Skeletal muscle tissue (tissue), 4 donors: ENCODE results near the gene MOV10L1. TPM values are rescaled to one million over a fixed set of nuclear protein-coding genes. Genes with fewer than 3 reads are reported as not detected.
"Not testable (repeated sequence)": the region's sequence is repeated elsewhere in the genome, so short reads cannot be mapped to it uniquely, and the experiment has no call there.

ENCODE experiments used
- H3K27ac ChIP-seq: one replicate; pipeline ENCODE4 v1.7.0; 2013; ENCODE audit warnings: mild to moderate bottlenecking, low read depth, low read length, inconsistent platforms
- H3K27me3 ChIP-seq, 3 donors: one replicate each; pipeline ENCODE4 v1.7.0; 2013; ENCODE audit warnings: low read length in 3 of 3; ENCODE audit not compliant: control insufficient read depth in 3 of 3, insufficient read depth in 3 of 3
- H3K36me3 ChIP-seq, 3 donors: one replicate each; pipeline ENCODE4 v1.7.0; 2013; ENCODE audit warnings: low read length in 3 of 3; ENCODE audit not compliant: control insufficient read depth in 3 of 3, insufficient read depth in 3 of 3
- H3K4me1 ChIP-seq, 3 donors: one replicate each; pipeline ENCODE4 v1.7.0; 2013; ENCODE audit warnings: low read length in 3 of 3, mild to moderate bottlenecking in 3 of 3; ENCODE audit not compliant: control insufficient read depth in 3 of 3, insufficient read depth in 3 of 3
- H3K4me3 ChIP-seq, 3 donors: one replicate each; pipeline ENCODE4 v1.7.0; 2013; ENCODE audit warnings: low read length in 3 of 3
- H3K9ac ChIP-seq, 3 donors: one replicate each; pipeline ENCODE4 v1.7.0; 2013; ENCODE audit warnings: low read length in 3 of 3, mild to moderate bottlenecking in 3 of 3, moderate library complexity in 2 of 3, low read depth in 1 of 3
- H3K9me3 ChIP-seq, 3 donors: one replicate each; pipeline ENCODE4 v1.7.0; 2013; ENCODE audit warnings: low read length in 3 of 3; ENCODE audit not compliant: control insufficient read depth in 3 of 3
- total RNA-seq: library from RNA; depleted of rRNA; stranded (reverse); fragments of >200 nt; gene quantifications from one replicate; pipeline ENCODE4 v1.2.3, GENCODE V29; 2014
- donor health status: Osteomylitis.

Gene MOV10L1
- total RNA-seq, 1 donor from 2014 or later: 2.1 TPM

- H3K9me3 ChIP-seq: no peaks in the 10 kb centered on the region
- H3K27me3 ChIP-seq: peaks cover 21 to 32% (median 27%) of the 10 kb centered on the region in 3 donors
- no peak overlapping the region for H3K4me3 ChIP-seq
- no peaks in the 10 kb centered on the region for H3K36me3 ChIP-seq
- H3K27ac ChIP-seq: no peak overlapping the region
- H3K4me1 ChIP-seq: peaks cover 0 to 2% (median 0%) of the 10 kb centered on the region in 3 donors
- H3K9ac ChIP-seq: no peak overlapping the region
Measured at GRCh38 chr22:50167689-50168489, 78.1 kb downstream of the MOV10L1 start.

- H3K27me3 ChIP-seq: peaks cover 21 to 32% (median 24%) of the 10 kb centered on the region in 3 donors
- H3K4me1 ChIP-seq, H3K27ac ChIP-seq, H3K4me3 ChIP-seq, H3K9ac ChIP-seq, H3K9me3 ChIP-seq, H3K36me3 ChIP-seq: not testable (repeated sequence)
Measured at GRCh38 chr22:50168490-50169180, 78.8 kb downstream of the MOV10L1 start.

- Histone ChIP-seq H3K4me3 (no peak overlapping the region), H3K4me1 (peaks cover 0 to 2% (median 0%) of the 10 kb centered on the region in 3 donors), H3K36me3 (no peaks in the 10 kb centered on the region), H3K27me3 (peaks cover 21 to 34% (median 24%) of the 10 kb centered on the region in 3 donors), H3K27ac (no peak overlapping the region), H3K9me3 (no peaks in the 10 kb centered on the region), H3K9ac (no peak overlapping the region)
Measured at GRCh38 chr22:50169181-50169759, 79.5 kb downstream of the MOV10L1 start.

- H3K9me3 ChIP-seq: no peaks in the 10 kb centered on the region
- H3K4me1 ChIP-seq: peaks cover 0 to 2% (median 0%) of the 10 kb centered on the region in 3 donors
- H3K9ac ChIP-seq: no peak overlapping the region
- H3K4me3 ChIP-seq: no peak overlapping the region
- H3K36me3 ChIP-seq: no peaks in the 10 kb centered on the region
- H3K27me3 ChIP-seq: peaks cover 21 to 32% (median 26%) of the 10 kb centered on the region in 3 donors
- no peak overlapping the region for H3K27ac ChIP-seq
Measured at GRCh38 chr22:50169774-50170341, 80.1 kb downstream of the MOV10L1 start.

GRCh38 chr22:50170453-50171318, 80.9 kb downstream of the MOV10L1 start, which contains the start of gene PANX2:
Gene PANX2, plus strand, starts transcription at chr22:50170731. Its CDS starts 0 bp downstream, at chr22:50170731.
- no peak within 1 kb of the TSS for H3K27ac ChIP-seq

GRCh38 chr22:50171319-50171964, 81.6 kb downstream of the MOV10L1 start:
- H3K4me3 ChIP-seq: no peak overlapping the region
- peaks cover 0 to 2% (median 0%) of the 10 kb centered on the region in 3 donors for H3K4me1 ChIP-seq
- peaks cover 21 to 47% (median 38%) of the 10 kb centered on the region in 3 donors for H3K27me3 ChIP-seq
- no peaks in the 10 kb centered on the region for H3K9me3 ChIP-seq
- H3K9ac ChIP-seq: no peak overlapping the region
- no peaks in the 10 kb centered on the region for H3K36me3 ChIP-seq
- H3K27ac ChIP-seq: no peak overlapping the region

More at GRCh38 chr22:50170453-50171318, 80.9 kb downstream of the MOV10L1 start, which contains the start of gene PANX2:
- peaks cover 21 to 39% (median 34%) of the 10 kb centered on the region in 3 donors for H3K27me3 ChIP-seq
- H3K4me3 ChIP-seq: no peak within 1 kb of the TSS
- no peaks in the 10 kb centered on the region for H3K9me3 ChIP-seq
- no peak within 1 kb of the TSS for H3K9ac ChIP-seq
- H3K36me3 ChIP-seq: no peaks in the 10 kb centered on the region
- H3K4me1 ChIP-seq: peaks cover 0 to 2% (median 0%) of the 10 kb centered on the region in 3 donors

GRCh38 chr22:50171965-50172421, 82.2 kb downstream of the MOV10L1 start:
- no peak overlapping the region for H3K9ac ChIP-seq
- peaks cover 0 to 2% (median 0%) of the 10 kb centered on the region in 3 donors for H3K4me1 ChIP-seq
- no peaks in the 10 kb centered on the region for H3K36me3 ChIP-seq
- no peak overlapping the region for H3K27ac ChIP-seq
- H3K4me3 ChIP-seq: no peak overlapping the region
- H3K9me3 ChIP-seq: no peaks in the 10 kb centered on the region
- peaks cover 25 to 52% (median 41%) of the 10 kb centered on the region in 3 donors for H3K27me3 ChIP-seq

GRCh38 chr22:50173311-50173982, 83.6 kb downstream of the MOV10L1 start:
- H3K9me3 ChIP-seq: peaks cover 0 to 2% (median 0%) of the 10 kb centered on the region in 3 donors
- no peak overlapping the region for H3K9ac ChIP-seq
- H3K27me3 ChIP-seq: peaks cover 31 to 62% (median 50%) of the 10 kb centered on the region in 3 donors
- H3K36me3 ChIP-seq: no peaks in the 10 kb centered on the region
- no peak overlapping the region for H3K27ac ChIP-seq
- peaks cover 0 to 2% (median 0%) of the 10 kb centered on the region in 3 donors for H3K4me1 ChIP-seq
- H3K4me3 ChIP-seq: no peak overlapping the region
